ENCODE data around the gene DGKE. TPM values are rescaled to one million over a fixed set of nuclear protein-coding genes. Genes with fewer than 3 reads are reported as not detected.

Gene DGKE
- total RNA-seq = 20.4 TPM
- polyA plus RNA-seq = 2.9 TPM

- under 1% methylated on average over 66 of the region's 66 CpGs for WGBS
- Histone ChIP-seq H3K4me3 (ENCODE audit: low read depth, low read length) (peak within 1 kb of the TSS; percentile 65), H3K36me3 (ENCODE audit: insufficient read depth) (no peaks in the 10 kb centered on the region), H3K27ac (ENCODE audit: low read depth) (peak within 1 kb of the TSS; percentile 86), H3K4me1 (ENCODE audit: insufficient read depth) (peaks cover 2% of the 10 kb centered on the region)
- peak; percentile 90 for DNase-seq (ENCODE audit: extremely low spot score)
Measured at GRCh38 chr17:56833809-56834379, at the start of gene DGKE, which contains the start of gene C17orf67. TSS of gene DGKE (plus strand) at chr17:56834151. CDS start at chr17:56834796, 645 bp downstream. TSS of gene C17orf67 (minus strand) at chr17:56833920. CDS start at chr17:56815810, 18,110 bp downstream.

GRCh38 chr17:56785405-56785804, 48.5 kb upstream of the DGKE start:
- no peaks in the 10 kb centered on the region for H3K36me3 ChIP-seq (ENCODE audit: insufficient read depth)
- no peaks in the 10 kb centered on the region for H3K4me1 ChIP-seq (ENCODE audit: insufficient read depth)
- WGBS = 64% methylated on average over 5 of the region's 5 CpGs
- DNase-seq (ENCODE audit: extremely low spot score) = no peak
- H3K4me3 ChIP-seq (ENCODE audit: low read depth, low read length) = no peak overlapping the region
- H3K27ac ChIP-seq (ENCODE audit: low read depth) = no peak overlapping the region

- no peaks in the 10 kb centered on the region for H3K4me1 ChIP-seq (ENCODE audit: insufficient read depth)
- WGBS = 80% methylated on average over 9 of the region's 9 CpGs
- no peak overlapping the region for H3K27ac ChIP-seq (ENCODE audit: low read depth)
- no peak overlapping the region for H3K4me3 ChIP-seq (ENCODE audit: low read depth, low read length)
- no peak for DNase-seq (ENCODE audit: extremely low spot score)
- H3K36me3 ChIP-seq (ENCODE audit: insufficient read depth) = no peaks in the 10 kb centered on the region
Measured at GRCh38 chr17:56785997-56786680, 47.8 kb upstream of the DGKE start.

- no peak for DNase-seq (ENCODE audit: extremely low spot score)
- no peak overlapping the region for H3K27ac ChIP-seq (ENCODE audit: low read depth)
- H3K4me1 ChIP-seq (ENCODE audit: insufficient read depth) = no peaks in the 10 kb centered on the region
- H3K36me3 ChIP-seq (ENCODE audit: insufficient read depth) = no peaks in the 10 kb centered on the region
- H3K4me3 ChIP-seq (ENCODE audit: low read depth, low read length) = no peak overlapping the region
- WGBS = 48% methylated on average over 7 of the region's 7 CpGs
Measured at GRCh38 chr17:56786989-56787482, 46.9 kb upstream of the DGKE start.

GRCh38 chr17:56792267-56792666, 41.7 kb upstream of the DGKE start:
- no peak for DNase-seq (ENCODE audit: extremely low spot score)
- 94% methylated on average over 1 of the region's 1 CpG for WGBS
- no peaks in the 10 kb centered on the region for H3K4me1 ChIP-seq (ENCODE audit: insufficient read depth)

GRCh38 chr17:56793531-56793930, 40.4 kb upstream of the DGKE start:
- no peak for DNase-seq (ENCODE audit: extremely low spot score)
- Histone ChIP-seq H3K27ac (ENCODE audit: low read depth) (no peak overlapping the region), H3K4me1 (ENCODE audit: insufficient read depth) (no peaks in the 10 kb centered on the region)

More at GRCh38 chr17:56792267-56792666, 41.7 kb upstream of the DGKE start:
- Histone ChIP-seq H3K36me3 (ENCODE audit: insufficient read depth) (no peaks in the 10 kb centered on the region), H3K4me3 (ENCODE audit: low read depth, low read length) (no peak overlapping the region), H3K27ac (ENCODE audit: low read depth) (no peak overlapping the region)

GRCh38 chr17:56793957-56794356, 40.0 kb upstream of the DGKE start:
- no peak overlapping the region for H3K4me3 ChIP-seq (ENCODE audit: low read depth, low read length)
- DNase-seq (ENCODE audit: extremely low spot score) = no peak
- no peaks in the 10 kb centered on the region for H3K4me1 ChIP-seq (ENCODE audit: insufficient read depth)
- WGBS = 26% methylated on average over 3 of the region's 3 CpGs
- no peak overlapping the region for H3K27ac ChIP-seq (ENCODE audit: low read depth)
- no peaks in the 10 kb centered on the region for H3K36me3 ChIP-seq (ENCODE audit: insufficient read depth)

More at GRCh38 chr17:56793531-56793930, 40.4 kb upstream of the DGKE start:
- Histone ChIP-seq H3K4me3 (ENCODE audit: low read depth, low read length) (no peak overlapping the region), H3K36me3 (ENCODE audit: insufficient read depth) (no peaks in the 10 kb centered on the region)

- no peak for DNase-seq (ENCODE audit: extremely low spot score)
- Histone ChIP-seq H3K36me3 (ENCODE audit: insufficient read depth) (no peaks in the 10 kb centered on the region), H3K4me3 (ENCODE audit: low read depth, low read length) (no peak overlapping the region), H3K4me1 (ENCODE audit: insufficient read depth) (no peaks in the 10 kb centered on the region), H3K27ac (ENCODE audit: low read depth) (no peak overlapping the region)
- WGBS = 65% methylated on average over 5 of the region's 5 CpGs
Measured at GRCh38 chr17:56795221-56795865, 38.6 kb upstream of the DGKE start.

GRCh38 chr17:56796536-56796935, 37.4 kb upstream of the DGKE start:
- no peak overlapping the region for H3K4me3 ChIP-seq (ENCODE audit: low read depth, low read length)

GRCh38 chr17:56798916-56799315, 35.0 kb upstream of the DGKE start:
- no peak overlapping the region for H3K27ac ChIP-seq (ENCODE audit: low read depth)
- H3K4me1 ChIP-seq (ENCODE audit: insufficient read depth) = no peaks in the 10 kb centered on the region
- no peak for DNase-seq (ENCODE audit: extremely low spot score)
- H3K36me3 ChIP-seq (ENCODE audit: insufficient read depth) = no peaks in the 10 kb centered on the region
- no peak overlapping the region for H3K4me3 ChIP-seq (ENCODE audit: low read depth, low read length)
- WGBS = 41% methylated on average over 4 of the region's 4 CpGs

More at GRCh38 chr17:56796536-56796935, 37.4 kb upstream of the DGKE start:
- H3K27ac ChIP-seq (ENCODE audit: low read depth) = no peak overlapping the region
- no peaks in the 10 kb centered on the region for H3K4me1 ChIP-seq (ENCODE audit: insufficient read depth)
- H3K36me3 ChIP-seq (ENCODE audit: insufficient read depth) = no peaks in the 10 kb centered on the region
- 87% methylated on average over 8 of the region's 8 CpGs for WGBS
- no peak for DNase-seq (ENCODE audit: extremely low spot score)

- Histone ChIP-seq H3K4me1 (ENCODE audit: insufficient read depth) (no peaks in the 10 kb centered on the region), H3K27ac (ENCODE audit: low read depth) (no peak overlapping the region), H3K36me3 (ENCODE audit: insufficient read depth) (no peaks in the 10 kb centered on the region), H3K4me3 (ENCODE audit: low read depth, low read length) (no peak overlapping the region)
- 87% methylated on average over 4 of the region's 4 CpGs for WGBS
- DNase-seq (ENCODE audit: extremely low spot score) = no peak
Measured at GRCh38 chr17:56801459-56802178, 32.3 kb upstream of the DGKE start.

- WGBS = 81% methylated on average over 1 of the region's 1 CpG
- no peaks in the 10 kb centered on the region for H3K36me3 ChIP-seq (ENCODE audit: insufficient read depth)
- no peak for DNase-seq (ENCODE audit: extremely low spot score)
Measured at GRCh38 chr17:56803071-56803470, 30.9 kb upstream of the DGKE start.

GRCh38 chr17:56804454-56804853, 29.5 kb upstream of the DGKE start:
- no peak for DNase-seq (ENCODE audit: extremely low spot score)
- Histone ChIP-seq H3K4me1 (ENCODE audit: insufficient read depth) (no peaks in the 10 kb centered on the region), H3K4me3 (ENCODE audit: low read depth, low read length) (no peak overlapping the region), H3K36me3 (ENCODE audit: insufficient read depth) (no peaks in the 10 kb centered on the region), H3K27ac (ENCODE audit: low read depth) (no peak overlapping the region)
- WGBS = 74% methylated on average over 3 of the region's 3 CpGs

More at GRCh38 chr17:56803071-56803470, 30.9 kb upstream of the DGKE start:
- Histone ChIP-seq H3K27ac (ENCODE audit: low read depth) (no peak overlapping the region), H3K4me1 (ENCODE audit: insufficient read depth) (no peaks in the 10 kb centered on the region), H3K4me3 (ENCODE audit: low read depth, low read length) (no peak overlapping the region)

Data from urinary bladder (tissue), 4 donors.